NCI-H2196 treated with DMSO at 0.1 percent for 48 hours (cell line): ENCODE measurements around the gene DPPA3.
"Not testable (repeated sequence)": the region's sequence is repeated elsewhere in the genome, so short reads cannot be mapped to it uniquely, and the experiment has no call there.

ENCODE experiments used
- DNase-seq: peaks from one replicate; lab custom pipeline; 2025; ENCODE audit not compliant: unreplicated experiment; lab: John Stamatoyannopoulos, UW

DPPA3 gene

GRCh38 chr12:7711133-7711532 is at the start of gene DPPA3:
Gene DPPA3, plus strand, starts transcription at chr12:7711433. Its CDS starts 138 bp downstream, at chr12:7711571.
- DNase-seq, result no peak

GRCh38 chr12:7661741-7662140 is 49.5 kb upstream of the DPPA3 start:
- no peak for DNase-seq

- DNase-seq, result no peak
Measured at GRCh38 chr12:7666595-7666994, 44.6 kb upstream of the DPPA3 start.

- DNase-seq, result no peak
Measured at GRCh38 chr12:7667125-7667524, 44.1 kb upstream of the DPPA3 start.

- no peak for DNase-seq
Measured at GRCh38 chr12:7668171-7668570, 43.1 kb upstream of the DPPA3 start.

GRCh38 chr12:7675455-7675854 is 35.8 kb upstream of the DPPA3 start:
- DNase-seq, result not testable (repeated sequence)

- DNase-seq, result peak; percentile 0
Measured at GRCh38 chr12:7677432-7677888, 33.8 kb upstream of the DPPA3 start.

GRCh38 chr12:7678744-7679143 is 32.5 kb upstream of the DPPA3 start:
- DNase-seq, result no peak

GRCh38 chr12:7679251-7680045 is 31.8 kb upstream of the DPPA3 start:
- no peak for DNase-seq

GRCh38 chr12:7681535-7681934 is 29.7 kb upstream of the DPPA3 start:
- DNase-seq, result no peak

GRCh38 chr12:7693793-7694192 is 17.4 kb upstream of the DPPA3 start:
- DNase-seq, result no peak

GRCh38 chr12:7694556-7695236 is 16.5 kb upstream of the DPPA3 start:
- no peak for DNase-seq

- no peak for DNase-seq
Measured at GRCh38 chr12:7695237-7695560, 16.0 kb upstream of the DPPA3 start.

- no peak for DNase-seq
Measured at GRCh38 chr12:7695566-7696197, 15.6 kb upstream of the DPPA3 start, which contains the start of gene GDF3. Gene GDF3, minus strand, starts transcription at chr12:7695775. Its CDS starts 47 bp downstream, at chr12:7695728.

GRCh38 chr12:7705846-7706245 is 5.4 kb upstream of the DPPA3 start:
- no peak for DNase-seq

GRCh38 chr12:7709969-7710675 is 1.1 kb upstream of the DPPA3 start:
- no peak for DNase-seq

- DNase-seq, result no peak
Measured at GRCh38 chr12:7712841-7713442, 1.7 kb downstream of the DPPA3 start.

GRCh38 chr12:7716381-7716780 is 5.1 kb downstream of the DPPA3 start:
- DNase-seq, result no peak

GRCh38 chr12:7719946-7720730 is 8.9 kb downstream of the DPPA3 start:
- no peak for DNase-seq

GRCh38 chr12:7723926-7724325 is 12.7 kb downstream of the DPPA3 start:
- no peak for DNase-seq
